NB4 (cell line): Measurements from ENCODE around the gene DPYD.

Experiments used
- MYC ChIP-seq: IDR thresholded peaks from 2 replicates; pipeline ENCODE4 v1.6.1; 2011; ENCODE audit warnings: low read depth, low read length
- POLR2A ChIP-seq: IDR thresholded peaks from 2 replicates; pipeline ENCODE4 v1.6.1; 2011; ENCODE audit warnings: mild to moderate bottlenecking; ENCODE audit not compliant: insufficient read length; ENCODE audit errors: extremely low read depth
- TF ChIP-seq, protein P1 (sequence below): IDR thresholded peaks from one replicate; pipeline ENCODE4 v1.5.1; 2012; ENCODE audit warnings: low read depth, low read length

DNA sequence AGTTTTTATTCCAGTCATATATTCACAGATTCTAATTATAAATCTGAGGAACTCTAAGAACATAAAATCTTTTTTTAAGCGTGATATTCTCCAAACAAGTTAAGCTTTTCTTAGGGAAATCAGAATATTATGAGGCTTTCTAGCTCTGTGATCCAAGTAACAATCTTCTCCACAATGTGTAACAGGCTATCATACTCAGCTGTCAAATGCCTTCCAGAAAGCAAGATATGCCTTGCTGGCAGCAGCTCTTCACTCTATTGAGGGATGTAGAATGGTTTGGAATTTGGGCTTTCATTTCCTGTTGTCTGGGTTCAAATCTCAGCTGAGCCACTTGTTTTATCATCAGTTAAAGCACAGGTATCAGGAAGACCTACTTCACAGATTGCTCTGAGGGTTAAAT lies 752.8 kb downstream of the DPYD start:
- TF ChIP-seq, protein P1, sequence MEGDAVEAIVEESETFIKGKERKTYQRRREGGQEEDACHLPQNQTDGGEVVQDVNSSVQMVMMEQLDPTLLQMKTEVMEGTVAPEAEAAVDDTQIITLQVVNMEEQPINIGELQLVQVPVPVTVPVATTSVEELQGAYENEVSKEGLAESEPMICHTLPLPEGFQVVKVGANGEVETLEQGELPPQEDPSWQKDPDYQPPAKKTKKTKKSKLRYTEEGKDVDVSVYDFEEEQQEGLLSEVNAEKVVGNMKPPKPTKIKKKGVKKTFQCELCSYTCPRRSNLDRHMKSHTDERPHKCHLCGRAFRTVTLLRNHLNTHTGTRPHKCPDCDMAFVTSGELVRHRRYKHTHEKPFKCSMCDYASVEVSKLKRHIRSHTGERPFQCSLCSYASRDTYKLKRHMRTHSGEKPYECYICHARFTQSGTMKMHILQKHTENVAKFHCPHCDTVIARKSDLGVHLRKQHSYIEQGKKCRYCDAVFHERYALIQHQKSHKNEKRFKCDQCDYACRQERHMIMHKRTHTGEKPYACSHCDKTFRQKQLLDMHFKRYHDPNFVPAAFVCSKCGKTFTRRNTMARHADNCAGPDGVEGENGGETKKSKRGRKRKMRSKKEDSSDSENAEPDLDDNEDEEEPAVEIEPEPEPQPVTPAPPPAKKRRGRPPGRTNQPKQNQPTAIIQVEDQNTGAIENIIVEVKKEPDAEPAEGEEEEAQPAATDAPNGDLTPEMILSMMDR, result no peak
- TF ChIP-seq MYC (no peak), POLR2A (no peak)
